B cell (primary cell): ENCODE data around the gene KIAA0408. TPM values are rescaled to one million over a fixed set of nuclear protein-coding genes. Genes with fewer than 3 reads are reported as not detected.

ENCODE experiments used
- ATAC-seq: fragments of 200-7000 bp; cut with Tn5 transposase; one replicate; pipeline ENCODE4 v1.10.0; 2021; ENCODE audit warnings: low read depth, mild to moderate bottlenecking, moderate number of reproducible peaks, moderate library complexity
- CTCF ChIA-PET: fragments of 350-600 bp; sonication (Branson Sonifier 250); formaldehyde crosslinking; loops from one replicate; lab custom pipeline; 2021; ENCODE audit warnings: antibody characterized with exemption, inconsistent platforms; lab: Charles Lee
- POLR2A ChIA-PET: fragments of 350-600 bp; sonication (Branson Sonifier 250); formaldehyde crosslinking; loops from one replicate; lab custom pipeline; 2021; ENCODE audit warnings: antibody characterized with exemption; lab: Charles Lee
- DNase-seq: peaks from one replicate; pipeline ENCODE4 v3.0.0; 2013
- H2AFZ ChIP-seq: 2 replicates; pipeline ENCODE4 v1.6.1; 2012; ENCODE audit warnings: mild to moderate bottlenecking, low read depth, low read length; ENCODE audit not compliant: insufficient read depth, poor library complexity, severe bottlenecking
- H3K27ac ChIP-seq, 2 donors: 1 replicate in 1 of 2; 2 replicates in 1 of 2; pipeline ENCODE4 v1.5.1; 2012 to 2013; ENCODE audit warnings: low read length in 2 of 2, mild to moderate bottlenecking in 2 of 2, moderate library complexity in 1 of 2
- H3K27me3 ChIP-seq, 4 experiments: fragments of 200-600 bp in 1 of 4; sonication (generic) in 1 of 4; replicated peaks in 1 of 4; 1 replicate in 2 of 4; 2 replicates in 2 of 4; pipeline versions ENCODE4 v1.6.1 to v1.7.0; 2013 to 2016; ENCODE audit warnings: low read length in 3 of 4, mild to moderate bottlenecking in 2 of 4, mixed read lengths in 1 of 4, moderate library complexity in 1 of 4; ENCODE audit not compliant: insufficient read depth in 4 of 4, control insufficient read depth in 3 of 4; ENCODE audit errors: control extremely low read depth in 1 of 4
- H3K36me3 ChIP-seq, 2 experiments: replicated peaks in 1 of 2; 1 replicate in 1 of 2; 2 replicates in 1 of 2; pipeline versions ENCODE4 v1.6.1 to v1.7.1; 2013; ENCODE audit warnings: low read length in 1 of 2; ENCODE audit not compliant: insufficient read depth in 2 of 2, control insufficient read depth in 1 of 2; ENCODE audit errors: control extremely low read depth in 1 of 2, extremely low read depth in 1 of 2
- H3K4me1 ChIP-seq, 2 donors: fragments of 200-600 bp in 1 of 2; sonication (generic) in 1 of 2; 1 replicate in 1 of 2; 2 replicates in 1 of 2; pipeline versions ENCODE4 v1.5.1 to v1.6.1; 2013 to 2017; ENCODE audit warnings: low read length in 2 of 2; ENCODE audit not compliant: control insufficient read depth in 2 of 2, insufficient read depth in 2 of 2
- H3K4me2 ChIP-seq: replicated peaks from 2 replicates; pipeline ENCODE3; 2012; ENCODE audit warnings: mild to moderate bottlenecking, low read depth, low read length; ENCODE audit not compliant: poor library complexity, severe bottlenecking
- H3K4me3 ChIP-seq, 5 experiments: fragments of 200-600 bp in 1 of 5; sonication (generic) in 1 of 5; 1 replicate in 3 of 5; 2 replicates in 2 of 5; pipeline versions ENCODE4 v1.5.1 to v1.7.0; 2011 to 2016; ENCODE audit warnings: low read length in 4 of 5, mild to moderate bottlenecking in 4 of 5, low read depth in 2 of 5, control low read depth in 1 of 5, moderate library complexity in 1 of 5; ENCODE audit not compliant: insufficient read depth in 1 of 5; ENCODE audit errors: control extremely low read depth in 1 of 5, extremely low read depth in 1 of 5
- H3K79me2 ChIP-seq: fragments of 200-600 bp; sonication (generic); one replicate; pipeline ENCODE4 v1.6.0; 2016; ENCODE audit warnings: low read length; ENCODE audit not compliant: control insufficient read depth, insufficient read depth
- H3K9ac ChIP-seq: fragments of 200-600 bp; sonication (generic); 2 replicates; pipeline ENCODE4 v1.6.1; 2017; ENCODE audit warnings: mild to moderate bottlenecking, low read length, moderate library complexity
- H3K9me3 ChIP-seq, 3 donors: one replicate each; pipeline versions ENCODE4 v1.6.1 to v1.7.1; 2013; ENCODE audit warnings: low read length in 2 of 3; ENCODE audit not compliant: control insufficient read depth in 2 of 3, insufficient read depth in 1 of 3; ENCODE audit errors: control extremely low read depth in 1 of 3
- H4K20me1 ChIP-seq: 2 replicates; pipeline ENCODE4 v1.6.0; 2012; ENCODE audit warnings: mild to moderate bottlenecking, low read length; ENCODE audit not compliant: insufficient read depth, control insufficient read depth, poor library complexity, severe bottlenecking
- H3K27ac Mint-ChIP-seq: one replicate; pipeline ENCODE4 v1.8.0; 2021; ENCODE audit warnings: mixed read lengths
- H3K27me3 Mint-ChIP-seq: one replicate; pipeline ENCODE4 v1.8.0; 2021; ENCODE audit warnings: mixed read lengths
- H3K4me1 Mint-ChIP-seq: one replicate; pipeline ENCODE4 v1.8.0; 2021; ENCODE audit warnings: mixed read lengths
- H3K4me3 Mint-ChIP-seq: one replicate; pipeline ENCODE4 v1.8.0; 2021; ENCODE audit warnings: mixed read lengths
- H3K9me3 Mint-ChIP-seq: one replicate; pipeline ENCODE4 v1.8.0; 2022; ENCODE audit warnings: mixed read lengths; ENCODE audit not compliant: insufficient read depth
- EZH2 ChIP-seq: IDR thresholded peaks from 2 replicates; pipeline ENCODE4 v1.6.1; 2012; ENCODE audit warnings: borderline replicate concordance, low read depth, mild to moderate bottlenecking, moderate library complexity, low read length; ENCODE audit not compliant: insufficient read depth, poor library complexity, severe bottlenecking
- WGBS: methylation state at CpG from one replicate; pipeline ENCODE4 v1.1.5; 2013; ENCODE audit warnings: missing lambda C conversion rate; ENCODE audit not compliant: insufficient coverage; 5-methylcytosine and 5-hydroxymethylcytosine counted together
- intact Hi-C: fragments of 100-400 bp; cut with micrococcal nuclease; formaldehyde crosslinking; loops from one replicate; pipeline ENCODE4 v1.10.0; 2022
- polyA plus RNA-seq: library from polyadenylated mRNA; depleted of rRNA; stranded (reverse); fragments of >200 nt; gene quantifications from 2 replicates; pipeline ENCODE4 v1.2.3, GENCODE V29; 2012
- total RNA-seq, 2 donors: library from RNA; stranded (reverse); fragments of 120-200 nt in 1 of 2; gene quantifications; 1 replicate in 1 of 2; 2 replicates in 1 of 2; pipeline versions ENCODE4 v1.2.3 to v1.2.4, GENCODE V29; 2013 to 2022
- TF ChIP-seq, protein P1 (sequence below): fragments of 200-600 bp; IDR thresholded peaks from one replicate; pipeline ENCODE4 v1.8.0; 2022; ENCODE audit warnings: antibody characterized with exemption, mild to moderate bottlenecking

The KIAA0408 gene
- total and polyA plus RNA-seq, 2 donors (not counting 1 experiment from before 2014, with no cell fraction given), result 0.58 to 0.64 TPM

DNA sequence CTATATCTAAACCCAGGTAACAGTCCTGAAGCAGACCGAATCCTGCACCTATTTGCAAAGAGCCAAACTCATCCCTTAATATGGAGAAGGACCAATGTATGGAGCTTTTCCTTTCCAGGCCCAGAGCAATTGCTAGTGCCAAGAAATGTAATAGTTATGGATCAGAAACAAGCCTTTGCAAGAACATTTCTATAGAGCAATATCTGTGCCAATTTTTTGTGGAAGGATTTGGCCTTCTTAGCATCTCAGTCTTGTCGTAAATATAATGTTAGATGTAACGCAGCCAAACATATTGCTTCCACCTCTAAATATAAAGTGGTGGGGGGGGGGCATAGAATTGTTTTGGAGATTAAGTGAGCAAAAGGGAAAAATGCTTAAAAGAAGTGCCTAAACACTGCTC is 2.7 kb downstream of the KIAA0408 start:
- no peak overlapping the region for H3K4me2 ChIP-seq
- DNase-seq, result no peak
- no peaks in the 10 kb centered on the region for H4K20me1 ChIP-seq
- no peak overlapping the region for H3K27ac ChIP-seq
- intact Hi-C loops, result no loop called here
- no peak overlapping the region for H3K27ac Mint-ChIP-seq
- ChIA-PET POLR2A (no interaction called here), CTCF (interaction anchor here (1.3 kb wide), 1 partner anchor 10 kb away, joined by 4 read pairs; no protein-coding TSS in a partner anchor)
- H3K9me3 Mint-ChIP-seq, result no peaks in the 10 kb centered on the region
- H3K27me3 Mint-ChIP-seq, result peaks cover 13% of the 10 kb centered on the region
- H3K27me3 ChIP-seq, result no peaks in the 10 kb centered on the region
- H3K36me3 ChIP-seq, result no peaks in the 10 kb centered on the region
- ATAC-seq, result no peak
- H3K4me3 ChIP-seq, result no peak overlapping the region
- no peaks in the 10 kb centered on the region for H3K9me3 ChIP-seq
- no peak overlapping the region for H2AFZ ChIP-seq
- TF ChIP-seq, protein P1, sequence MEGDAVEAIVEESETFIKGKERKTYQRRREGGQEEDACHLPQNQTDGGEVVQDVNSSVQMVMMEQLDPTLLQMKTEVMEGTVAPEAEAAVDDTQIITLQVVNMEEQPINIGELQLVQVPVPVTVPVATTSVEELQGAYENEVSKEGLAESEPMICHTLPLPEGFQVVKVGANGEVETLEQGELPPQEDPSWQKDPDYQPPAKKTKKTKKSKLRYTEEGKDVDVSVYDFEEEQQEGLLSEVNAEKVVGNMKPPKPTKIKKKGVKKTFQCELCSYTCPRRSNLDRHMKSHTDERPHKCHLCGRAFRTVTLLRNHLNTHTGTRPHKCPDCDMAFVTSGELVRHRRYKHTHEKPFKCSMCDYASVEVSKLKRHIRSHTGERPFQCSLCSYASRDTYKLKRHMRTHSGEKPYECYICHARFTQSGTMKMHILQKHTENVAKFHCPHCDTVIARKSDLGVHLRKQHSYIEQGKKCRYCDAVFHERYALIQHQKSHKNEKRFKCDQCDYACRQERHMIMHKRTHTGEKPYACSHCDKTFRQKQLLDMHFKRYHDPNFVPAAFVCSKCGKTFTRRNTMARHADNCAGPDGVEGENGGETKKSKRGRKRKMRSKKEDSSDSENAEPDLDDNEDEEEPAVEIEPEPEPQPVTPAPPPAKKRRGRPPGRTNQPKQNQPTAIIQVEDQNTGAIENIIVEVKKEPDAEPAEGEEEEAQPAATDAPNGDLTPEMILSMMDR, result no peak
- no peak for TF ChIP-seq EZH2
- no peaks in the 10 kb centered on the region for H3K4me1 ChIP-seq
- no peaks in the 10 kb centered on the region for H3K79me2 ChIP-seq
- no peaks in the 10 kb centered on the region for H3K4me1 Mint-ChIP-seq
- no CpG with 5 or more reads among the region's 3 CpGs for WGBS
- H3K9ac ChIP-seq, result no peak overlapping the region
- no peak overlapping the region for H3K4me3 Mint-ChIP-seq

DNA sequence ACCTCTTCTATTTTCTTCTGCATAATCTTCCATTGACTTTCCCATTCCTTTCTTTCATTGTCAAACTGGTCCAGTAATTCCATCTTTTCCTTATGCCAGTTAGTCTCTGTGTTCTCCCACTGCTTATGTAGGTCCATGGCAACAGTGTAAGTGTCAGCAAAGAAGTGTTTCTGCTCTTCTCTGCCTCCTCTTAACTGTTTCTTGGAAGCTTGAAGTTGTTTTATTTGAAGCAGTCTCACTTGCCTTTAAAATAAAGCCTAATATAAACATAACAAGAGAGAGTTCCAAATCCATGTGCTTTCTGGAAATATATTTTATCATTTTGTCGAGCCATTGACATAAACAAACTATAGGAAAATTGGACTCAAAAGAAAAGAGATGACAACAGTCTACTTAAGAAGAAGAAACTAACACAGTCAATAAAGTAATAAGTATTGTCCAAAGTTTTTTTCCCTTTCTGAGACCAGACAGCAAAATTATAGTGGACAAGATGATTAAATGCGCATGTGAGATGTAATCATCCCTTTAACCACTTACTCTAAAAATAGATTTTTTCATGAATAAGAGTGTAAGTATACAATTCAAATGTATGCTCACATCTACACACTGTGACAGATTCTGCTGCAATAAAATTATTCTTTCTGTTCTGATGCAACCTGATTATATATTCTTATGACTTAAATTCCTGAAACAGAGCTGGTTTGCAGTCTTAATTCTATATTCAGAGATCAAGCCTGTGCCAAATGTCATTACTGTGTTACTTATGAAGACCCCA is 5.2 kb downstream of the KIAA0408 start:
- Mint-ChIP-seq H3K27me3 (peaks cover 13% of the 10 kb centered on the region), H3K27ac (no peak overlapping the region), H3K9me3 (no peaks in the 10 kb centered on the region), H3K4me3 (no peak overlapping the region), H3K4me1 (no peaks in the 10 kb centered on the region)
- Histone ChIP-seq H4K20me1 (no peaks in the 10 kb centered on the region), H3K9ac (no peak overlapping the region), H3K27ac (no peak overlapping the region), H3K4me3 (no peak overlapping the region), H3K36me3 (no peaks in the 10 kb centered on the region), H3K27me3 (no peaks in the 10 kb centered on the region), H2AFZ (no peak overlapping the region), H3K9me3 (no peaks in the 10 kb centered on the region), H3K79me2 (no peaks in the 10 kb centered on the region), H3K4me2 (no peak overlapping the region), H3K4me1 (no peaks in the 10 kb centered on the region)
- CTCF ChIA-PET, result interaction anchor here (1.7 kb wide), 1 partner anchor 13 kb away, joined by 3 read pairs; no protein-coding TSS in a partner anchor
- no peak for ATAC-seq
- intact Hi-C loops, result no loop called here
- POLR2A ChIA-PET, result no interaction called here
- WGBS, result no CpG with 5 or more reads among the region's 2 CpGs
- no peak for DNase-seq
- TF ChIP-seq, protein P1, result no peak
- TF ChIP-seq EZH2, result no peak
